Mucosa of rectum (tissue), 2 donors: Measurements from ENCODE around the gene INPPL1.

ENCODE experiments used
- H3K27ac ChIP-seq, 2 donors: one replicate each; pipeline ENCODE4 v1.7.0; 2013; ENCODE audit warnings: inconsistent platforms in 2 of 2, low read depth in 2 of 2, low read length in 2 of 2
- H3K27me3 ChIP-seq, 2 donors: one replicate each; pipeline ENCODE4 v1.7.0; 2013; ENCODE audit warnings: low read length in 2 of 2; ENCODE audit not compliant: control insufficient read depth in 2 of 2, insufficient read depth in 2 of 2
- H3K36me3 ChIP-seq, 2 donors: one replicate each; pipeline ENCODE4 v1.7.0; 2013; ENCODE audit warnings: low read length in 2 of 2; ENCODE audit not compliant: control insufficient read depth in 2 of 2, insufficient read depth in 2 of 2
- H3K4me1 ChIP-seq, 2 donors: one replicate each; pipeline ENCODE4 v1.7.0; 2013; ENCODE audit warnings: low read length in 2 of 2, mild to moderate bottlenecking in 1 of 2; ENCODE audit not compliant: control insufficient read depth in 2 of 2, insufficient read depth in 2 of 2
- H3K4me3 ChIP-seq, 2 donors: one replicate each; pipeline ENCODE4 v1.7.0; 2013; ENCODE audit warnings: low read length in 2 of 2
- H3K9ac ChIP-seq, 2 donors: one replicate each; pipeline ENCODE4 v1.7.0; 2013; ENCODE audit warnings: low read length in 2 of 2, low read depth in 1 of 2, mild to moderate bottlenecking in 1 of 2
- H3K9me3 ChIP-seq, 2 donors: one replicate each; pipeline ENCODE4 v1.7.0; 2013; ENCODE audit warnings: low read length in 2 of 2; ENCODE audit not compliant: control insufficient read depth in 2 of 2
- donor health status: healthy.
- donor health status: Normal muscosa, but diverticular disease.

Gene INPPL1

GRCh38 chr11:72231396-72232259 lies 7.1 kb downstream of the INPPL1 start:
- H3K9ac ChIP-seq, result no peak overlapping the region
- H3K27me3 ChIP-seq, result no peaks in the 10 kb centered on the region
- H3K27ac ChIP-seq, result no peak overlapping the region

GRCh38 chr11:72232260-72233055 lies 7.9 kb downstream of the INPPL1 start:
- no peak overlapping the region for H3K9ac ChIP-seq
- peaks cover 74 to 87% of the 10 kb centered on the region in 2 donors for H3K36me3 ChIP-seq
- no peaks in the 10 kb centered on the region for H3K4me1 ChIP-seq
- no peaks in the 10 kb centered on the region for H3K27me3 ChIP-seq
- H3K4me3 ChIP-seq, result no peak overlapping the region
- no peak overlapping the region for H3K27ac ChIP-seq
- no peaks in the 10 kb centered on the region for H3K9me3 ChIP-seq

More at GRCh38 chr11:72231396-72232259, 7.1 kb downstream of the INPPL1 start:
- H3K9me3 ChIP-seq, result no peaks in the 10 kb centered on the region
- peaks cover 66 to 81% of the 10 kb centered on the region in 2 donors for H3K36me3 ChIP-seq
- H3K4me1 ChIP-seq, result no peaks in the 10 kb centered on the region
- no peak overlapping the region for H3K4me3 ChIP-seq

- Histone ChIP-seq H3K9me3 (no peaks in the 10 kb centered on the region), H3K36me3 (peaks cover 75 to 87% of the 10 kb centered on the region in 2 donors), H3K4me3 (no peak overlapping the region), H3K9ac (no peak overlapping the region), H3K27me3 (no peaks in the 10 kb centered on the region), H3K4me1 (peaks cover 0 to 4% of the 10 kb centered on the region in 2 donors), H3K27ac (no peak overlapping the region)
Measured at GRCh38 chr11:72233056-72233772, 8.6 kb downstream of the INPPL1 start.

- no peak overlapping the region for H3K9ac ChIP-seq
Measured at GRCh38 chr11:72233773-72234513, 9.4 kb downstream of the INPPL1 start.

GRCh38 chr11:72234514-72234830 lies 9.9 kb downstream of the INPPL1 start:
- no peak overlapping the region for H3K4me3 ChIP-seq
- H3K9ac ChIP-seq, result no peak overlapping the region
- peaks cover 9 to 14% of the 10 kb centered on the region in 2 donors for H3K4me1 ChIP-seq
- peaks cover 62 to 75% of the 10 kb centered on the region in 2 donors for H3K36me3 ChIP-seq
- no peaks in the 10 kb centered on the region for H3K9me3 ChIP-seq
- no peaks in the 10 kb centered on the region for H3K27me3 ChIP-seq
- H3K27ac ChIP-seq, result no peak overlapping the region

More at GRCh38 chr11:72233773-72234513, 9.4 kb downstream of the INPPL1 start:
- Histone ChIP-seq H3K4me3 (no peak overlapping the region), H3K4me1 (peaks cover 3 to 8% of the 10 kb centered on the region in 2 donors), H3K27ac (no peak overlapping the region), H3K27me3 (no peaks in the 10 kb centered on the region), H3K36me3 (peaks cover 68 to 81% of the 10 kb centered on the region in 2 donors), H3K9me3 (no peaks in the 10 kb centered on the region)

- Histone ChIP-seq H3K4me3 (no peak overlapping the region), H3K27ac (no peak overlapping the region), H3K9me3 (no peaks in the 10 kb centered on the region), H3K36me3 (peaks cover 58 to 71% of the 10 kb centered on the region in 2 donors), H3K4me1 (peaks cover 11 to 15% of the 10 kb centered on the region in 2 donors), H3K9ac (no peak overlapping the region), H3K27me3 (no peaks in the 10 kb centered on the region)
Measured at GRCh38 chr11:72234920-72235319, 10.4 kb downstream of the INPPL1 start.

GRCh38 chr11:72235351-72236057 lies 10.9 kb downstream of the INPPL1 start:
- Histone ChIP-seq H3K9ac (no peak overlapping the region), H3K36me3 (peaks cover 53 to 65% of the 10 kb centered on the region in 2 donors), H3K4me3 (no peak overlapping the region), H3K4me1 (peaks cover 16 to 21% of the 10 kb centered on the region in 2 donors), H3K9me3 (no peaks in the 10 kb centered on the region), H3K27me3 (peaks cover under 1 to 2% of the 10 kb centered on the region in 2 donors), H3K27ac (no peak overlapping the region)

GRCh38 chr11:72236083-72236697 lies 11.6 kb downstream of the INPPL1 start:
- Histone ChIP-seq H3K36me3 (peaks cover 46 to 58% of the 10 kb centered on the region in 2 donors), H3K9me3 (no peaks in the 10 kb centered on the region), H3K27me3 (peaks cover 6 to 7% of the 10 kb centered on the region in 2 donors), H3K27ac (no peak overlapping the region), H3K4me3 (no peak overlapping the region), H3K4me1 (peaks cover 21 to 24% of the 10 kb centered on the region in 2 donors), H3K9ac (no peak overlapping the region)

GRCh38 chr11:72236774-72237111 lies 12.2 kb downstream of the INPPL1 start:
- no peak overlapping the region for H3K9ac ChIP-seq
- H3K4me3 ChIP-seq, result no peak overlapping the region
- peaks cover 21 to 24% of the 10 kb centered on the region in 2 donors for H3K4me1 ChIP-seq
- H3K27ac ChIP-seq, result no peak overlapping the region
- peaks cover 41 to 53% of the 10 kb centered on the region in 2 donors for H3K36me3 ChIP-seq
- no peaks in the 10 kb centered on the region for H3K9me3 ChIP-seq
- H3K27me3 ChIP-seq, result peaks cover 7 to 8% of the 10 kb centered on the region in 2 donors
